Tibial nerve (tissue), 4 donors: ENCODE results near the gene MAPKAP1.

Experiments
- CTCF ChIP-seq, 5 experiments: fragments of 200-600 bp in 3 of 5; fragments of 450-650 bp in 2 of 5; sonication (generic) in 3 of 5; IDR thresholded peaks; one replicate each; pipeline ENCODE4 v1.5.1; 2016 to 2019; ENCODE audit warnings: antibody characterized with exemption in 5 of 5, mild to moderate bottlenecking in 3 of 5, moderate library complexity in 2 of 5
- EP300 ChIP-seq, 2 donors: sonication (generic); formaldehyde crosslinking; IDR thresholded peaks; one replicate each; pipeline ENCODE4 v1.6.1; 2017; ENCODE audit warnings: antibody characterized with exemption in 2 of 2, mild to moderate bottlenecking in 1 of 2

DNA sequence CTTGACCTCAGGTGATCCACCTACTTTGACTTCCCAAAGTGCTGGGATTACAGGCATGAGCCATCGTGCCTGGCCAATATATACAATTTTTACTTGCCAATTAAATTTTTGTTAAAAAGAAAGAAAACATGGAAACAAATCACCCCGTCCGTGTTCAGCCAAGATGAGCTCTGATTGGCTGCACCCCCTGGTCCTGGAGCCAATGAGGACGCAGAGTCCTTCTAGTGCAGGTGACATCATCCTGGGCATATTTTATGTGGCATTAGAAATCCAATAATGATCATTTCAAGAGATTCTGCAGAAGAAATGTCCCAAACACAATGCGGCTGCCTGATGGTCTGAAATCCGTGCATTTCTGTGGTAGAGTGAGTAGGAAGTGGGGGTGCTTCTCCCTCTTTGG is 285.8 kb downstream of the MAPKAP1 start:
- TF ChIP-seq CTCF (IDR thresholded peaks at IDR 0.05) = no peak
- TF ChIP-seq EP300 (IDR thresholded peaks at IDR 0.05) = no peak
